Astrocyte of the spinal cord (primary cell): ENCODE measurements around the gene PRSS36.

ENCODE experiments used
- DNase-seq: peaks from one replicate; pipeline ENCODE4 v3.0.0; 2011; ENCODE audit warnings: low read depth, low spot score
- H3K4me3 ChIP-seq: 2 replicates; pipeline ENCODE4 v1.5.1; 2011; ENCODE audit warnings: low read depth, mild to moderate bottlenecking, low read length, moderate library complexity
- in situ Hi-C: cut with HindIII; loops from 2 replicates; pipeline ENCODE4 v1.10.0; 2017; ENCODE audit warnings: low sequenced_read_pairs
- TF ChIP-seq, protein P1 (sequence below): IDR thresholded peaks from 2 replicates; pipeline ENCODE4 v1.5.1; 2012; ENCODE audit warnings: low read depth, mild to moderate bottlenecking, low read length, inconsistent platforms

PRSS36 gene

DNA sequence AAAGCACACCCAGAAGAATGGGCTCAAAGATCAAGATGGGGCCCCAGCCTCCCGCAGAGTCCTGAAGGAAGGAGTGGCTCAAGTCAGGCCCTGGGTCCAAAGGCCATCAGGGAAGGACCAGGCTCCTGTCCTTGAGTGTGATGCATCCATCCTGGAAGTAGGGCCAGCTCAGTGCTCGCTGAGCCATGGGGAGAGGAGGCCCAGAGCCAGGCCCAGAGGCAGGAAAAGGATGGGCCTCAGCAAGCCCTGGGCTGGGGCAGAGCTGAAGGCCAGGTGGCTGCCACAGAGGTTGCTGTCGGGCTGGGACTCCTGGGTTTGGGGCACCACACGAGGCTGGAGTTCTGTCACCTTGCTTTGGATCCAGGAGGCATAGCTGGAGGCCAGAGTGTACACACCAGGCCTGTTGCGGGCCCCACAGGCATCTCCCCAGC is 18.0 kb downstream of the PRSS36 start:
- in situ Hi-C loops, result no loop called here
- H3K4me3 ChIP-seq, result no peak overlapping the region

DNA sequence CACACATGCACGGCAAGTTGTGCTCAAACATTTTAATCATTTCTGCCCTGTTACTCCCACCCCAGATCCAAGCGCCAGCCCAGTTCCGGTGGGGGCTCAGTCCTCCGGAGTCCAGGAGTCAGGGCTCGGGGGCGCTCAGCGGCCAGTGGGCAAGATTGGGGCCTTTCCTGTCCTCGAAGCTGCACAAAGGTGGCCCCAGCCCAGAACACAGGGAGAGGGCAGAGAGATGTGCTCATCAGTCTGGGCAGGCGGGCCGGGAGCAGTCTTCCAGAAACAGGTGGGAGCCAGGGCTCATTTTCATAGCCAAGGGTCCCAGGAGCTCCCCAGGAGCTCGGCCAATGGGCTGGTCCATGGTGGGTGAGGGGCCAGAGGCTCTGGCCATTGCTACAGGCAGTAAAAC is 18.4 kb downstream of the PRSS36 start:
- no peak overlapping the region for H3K4me3 ChIP-seq
- in situ Hi-C loops, result no loop called here
- TF ChIP-seq, protein P1, sequence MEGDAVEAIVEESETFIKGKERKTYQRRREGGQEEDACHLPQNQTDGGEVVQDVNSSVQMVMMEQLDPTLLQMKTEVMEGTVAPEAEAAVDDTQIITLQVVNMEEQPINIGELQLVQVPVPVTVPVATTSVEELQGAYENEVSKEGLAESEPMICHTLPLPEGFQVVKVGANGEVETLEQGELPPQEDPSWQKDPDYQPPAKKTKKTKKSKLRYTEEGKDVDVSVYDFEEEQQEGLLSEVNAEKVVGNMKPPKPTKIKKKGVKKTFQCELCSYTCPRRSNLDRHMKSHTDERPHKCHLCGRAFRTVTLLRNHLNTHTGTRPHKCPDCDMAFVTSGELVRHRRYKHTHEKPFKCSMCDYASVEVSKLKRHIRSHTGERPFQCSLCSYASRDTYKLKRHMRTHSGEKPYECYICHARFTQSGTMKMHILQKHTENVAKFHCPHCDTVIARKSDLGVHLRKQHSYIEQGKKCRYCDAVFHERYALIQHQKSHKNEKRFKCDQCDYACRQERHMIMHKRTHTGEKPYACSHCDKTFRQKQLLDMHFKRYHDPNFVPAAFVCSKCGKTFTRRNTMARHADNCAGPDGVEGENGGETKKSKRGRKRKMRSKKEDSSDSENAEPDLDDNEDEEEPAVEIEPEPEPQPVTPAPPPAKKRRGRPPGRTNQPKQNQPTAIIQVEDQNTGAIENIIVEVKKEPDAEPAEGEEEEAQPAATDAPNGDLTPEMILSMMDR, result no peak
- no peak for DNase-seq

More for the DNA sequence above, 18.0 kb downstream of the PRSS36 start:
- TF ChIP-seq, protein P1, result no peak
- DNase-seq, result no peak

DNA sequence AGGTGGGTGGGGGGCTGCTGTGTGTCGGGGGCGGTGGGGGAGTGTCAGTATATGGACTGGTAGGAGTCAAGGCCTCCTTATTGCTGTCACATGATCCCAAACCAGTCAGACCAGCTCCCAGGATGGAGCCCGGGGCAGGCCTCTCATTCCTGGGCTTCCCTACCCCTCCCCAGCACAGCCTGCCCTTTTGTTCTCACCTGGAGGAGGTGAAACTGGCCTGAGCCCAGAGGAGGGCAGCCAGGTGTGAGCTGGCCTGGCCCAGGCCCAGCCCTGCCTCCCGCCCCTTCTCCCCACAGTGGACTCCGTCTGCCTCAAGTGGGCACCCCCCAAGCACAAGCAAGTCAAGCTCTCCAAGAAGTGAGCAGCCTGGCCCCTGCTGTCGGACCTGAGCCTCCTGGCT is 19.0 kb downstream of the PRSS36 start:
- DNase-seq, result no peak
- TF ChIP-seq, protein P1, result no peak
- in situ Hi-C loops, result no loop called here
- H3K4me3 ChIP-seq, result no peak overlapping the region

DNA sequence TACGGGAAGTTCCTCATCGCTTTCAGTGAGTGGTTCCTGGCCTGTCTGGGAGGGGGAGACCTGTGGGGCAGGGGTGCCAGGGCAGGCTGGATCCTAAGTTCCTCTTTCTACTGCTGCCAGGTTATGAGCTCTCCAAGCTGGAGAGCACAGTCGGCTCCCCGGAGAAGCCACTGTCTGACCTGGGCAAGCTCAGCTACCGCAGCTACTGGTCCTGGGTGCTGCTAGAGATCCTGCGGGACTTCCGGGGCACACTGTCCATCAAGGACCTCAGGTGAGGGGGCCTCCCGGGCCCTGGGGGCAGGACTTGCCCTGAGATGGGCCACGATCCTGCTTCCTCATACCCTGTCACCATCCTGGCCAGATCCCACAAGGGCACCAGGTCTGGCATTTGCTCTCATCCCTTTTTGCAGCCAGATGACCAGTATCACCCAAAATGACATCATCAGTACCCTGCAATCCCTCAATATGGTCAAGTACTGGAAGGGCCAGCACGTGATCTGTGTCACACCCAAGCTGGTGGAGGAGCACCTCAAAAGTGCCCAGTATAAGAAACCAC is 19.5 kb downstream of the PRSS36 start:
- TF ChIP-seq, protein P1, result no peak
- in situ Hi-C loops, result no loop called here
- no peak overlapping the region for H3K4me3 ChIP-seq
- DNase-seq, result no peak

DNA sequence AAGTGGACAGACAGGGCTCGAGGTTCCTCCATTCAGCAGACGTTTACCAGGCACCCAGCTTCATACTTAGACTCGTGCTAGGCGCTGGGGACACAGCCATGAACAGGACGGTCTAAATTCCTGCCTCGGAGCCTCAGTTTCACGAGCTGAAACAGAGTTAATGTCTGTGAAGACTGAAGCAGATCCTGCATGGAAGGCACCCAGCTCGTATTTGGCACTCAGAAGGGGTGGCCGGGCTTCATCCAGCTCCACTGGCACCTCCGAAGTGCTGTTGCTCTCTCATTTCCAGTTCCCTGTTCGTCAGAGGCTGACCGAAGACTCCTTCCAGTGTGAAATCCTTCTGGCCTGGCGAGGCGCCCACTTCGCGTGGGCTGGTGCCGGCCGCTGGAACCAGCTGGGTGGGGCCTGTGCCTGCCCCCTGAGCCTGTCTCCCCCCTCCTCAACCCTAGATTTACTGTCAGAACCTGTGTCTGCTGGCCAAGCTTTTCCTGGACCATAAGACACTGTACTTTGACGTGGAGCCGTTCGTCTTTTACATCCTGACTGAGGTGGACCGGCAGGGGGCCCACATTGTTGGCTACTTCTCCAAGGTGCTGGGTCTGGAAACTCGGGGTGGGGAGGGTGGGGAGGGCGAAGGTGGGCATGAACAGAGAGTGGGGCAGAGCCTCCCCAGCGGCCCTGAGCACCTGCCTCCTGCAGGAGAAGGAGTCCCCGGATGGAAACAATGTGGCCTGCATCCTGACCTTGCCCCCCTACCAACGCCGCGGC is 20.1 kb downstream of the PRSS36 start:
- TF ChIP-seq, protein P1, result no peak
- DNase-seq, result no peak
- no peak overlapping the region for H3K4me3 ChIP-seq
- in situ Hi-C loops, result no loop called here

DNA sequence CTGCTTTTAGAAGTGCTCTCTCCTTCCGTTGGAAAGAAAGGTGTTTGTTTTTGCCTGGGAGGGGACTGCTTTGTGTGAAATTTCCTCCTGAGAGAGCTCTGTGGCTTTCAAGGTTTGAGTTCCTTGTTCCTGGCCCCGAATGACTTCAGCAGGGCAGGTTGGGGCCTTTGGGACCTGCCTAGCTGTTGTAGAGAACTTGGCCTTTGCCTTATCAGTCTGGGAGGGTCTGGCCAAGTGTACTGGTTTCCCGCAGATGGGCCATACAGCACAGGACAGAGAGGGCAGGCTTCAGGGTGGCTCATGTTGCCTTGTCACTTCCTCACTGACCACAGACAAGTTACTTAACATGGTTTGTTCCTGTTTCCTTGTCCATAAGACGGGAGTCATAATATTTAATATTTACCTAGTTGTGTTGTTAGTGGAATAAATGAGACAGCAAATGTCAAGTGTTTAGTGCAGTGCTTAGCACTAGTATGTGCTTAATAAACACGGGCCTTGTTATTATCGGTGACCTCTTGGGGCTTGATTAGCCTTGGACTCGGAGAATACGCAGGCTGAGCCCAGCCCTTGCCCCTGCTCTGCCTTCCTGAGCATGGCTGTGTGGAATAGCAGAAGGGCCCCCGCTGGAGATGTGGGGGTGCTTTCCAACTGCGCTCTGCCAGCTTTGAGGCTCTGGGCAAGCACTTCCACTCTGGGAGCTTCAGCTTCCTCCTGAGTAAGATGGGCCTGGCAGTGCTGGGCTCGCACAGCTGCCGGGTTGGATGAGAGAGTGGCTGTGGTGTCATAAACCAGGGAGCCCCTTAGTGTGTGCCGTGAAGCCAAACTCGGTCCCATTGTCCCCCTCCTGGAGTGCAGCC is 20.9 kb downstream of the PRSS36 start:
- TF ChIP-seq, protein P1, result no peak
- no peak for DNase-seq
- no peak overlapping the region for H3K4me3 ChIP-seq
- in situ Hi-C loops, result no loop called here
